HCT116 (cell line): ENCODE measurements around the gene TRMT2A.
"Not testable (repeated sequence)": the region's sequence is repeated elsewhere in the genome, so short reads cannot be mapped to it uniquely, and the experiment has no call there.

Experiments
- CTCF ChIP-seq, 3 experiments: fragments of 200-600 bp in 1 of 3; sonication (generic) in 1 of 3; IDR thresholded peaks in 2 of 3; conservative IDR thresholded peaks in 1 of 3; 2 replicates each; pipeline ENCODE4 v1.5.1; 2012 to 2017; ENCODE audit warnings: low read depth in 2 of 3, low read length in 2 of 3, antibody characterized with exemption in 1 of 3, borderline replicate concordance in 1 of 3, control low read depth in 1 of 3, mild to moderate bottlenecking in 1 of 3, mixed read lengths in 1 of 3, mixed run types in 1 of 3, moderate library complexity in 1 of 3; ENCODE audit not compliant: insufficient read depth in 1 of 3
- EZH2 ChIP-seq: fragments of 200-600 bp; sonication (generic); IDR thresholded peaks from 2 replicates; pipeline ENCODE4 v1.6.1; 2017; ENCODE audit warnings: antibody characterized with exemption, mixed run types
- POLR2A ChIP-seq: IDR thresholded peaks from 2 replicates; pipeline ENCODE4 v1.7.0; 2011; ENCODE audit warnings: borderline replicate concordance; ENCODE audit not compliant: insufficient read depth, insufficient read length; ENCODE audit errors: extremely low read depth
- POLR2AphosphoS5 ChIP-seq: IDR thresholded peaks from 2 replicates; pipeline ENCODE4 v1.6.1; 2011; ENCODE audit warnings: mild to moderate bottlenecking, low read depth, low read length, moderate library complexity
- SP1 ChIP-seq: IDR thresholded peaks from 2 replicates; pipeline ENCODE4 v1.6.1; 2012; ENCODE audit warnings: low read depth
- SRF ChIP-seq: IDR thresholded peaks from 2 replicates; pipeline ENCODE4 v1.6.1; 2012; ENCODE audit warnings: low read depth
- TCF7L2 ChIP-seq: IDR thresholded peaks from 2 replicates; pipeline ENCODE4 v1.7.0; 2011; ENCODE audit warnings: borderline replicate concordance, inconsistent platforms; ENCODE audit not compliant: insufficient read depth, insufficient read length; ENCODE audit errors: extremely low read depth
- ZFX ChIP-seq: fragments of 450-650 bp; IDR thresholded peaks from 2 replicates; pipeline ENCODE4 v1.6.1; 2017

GRCh38 chr22:20067384-20067682 is 49.7 kb downstream of the TRMT2A start:
- not testable (repeated sequence) for TF ChIP-seq CTCF (IDR thresholded peaks at IDR 0.05 in 2 of 3, conservative IDR thresholded peaks at IDR 0.05 in 1 of 3; ENCODE audit: borderline replicate concordance in 1 of 3, insufficient read depth in 1 of 3, low read depth in 2 of 3, low read length in 2 of 3); EZH2; SP1; TCF7L2; POLR2A; SRF; POLR2AphosphoS5; ZFX
